Measurements from ENCODE around the gene POLQ. TPM values are rescaled to one million over a fixed set of nuclear protein-coding genes. Genes with fewer than 3 reads are reported as not detected.

Gene POLQ
- total and polyA plus RNA-seq, 2 experiments from 2014 or later = 0.81 to 1.6 TPM

DNA sequence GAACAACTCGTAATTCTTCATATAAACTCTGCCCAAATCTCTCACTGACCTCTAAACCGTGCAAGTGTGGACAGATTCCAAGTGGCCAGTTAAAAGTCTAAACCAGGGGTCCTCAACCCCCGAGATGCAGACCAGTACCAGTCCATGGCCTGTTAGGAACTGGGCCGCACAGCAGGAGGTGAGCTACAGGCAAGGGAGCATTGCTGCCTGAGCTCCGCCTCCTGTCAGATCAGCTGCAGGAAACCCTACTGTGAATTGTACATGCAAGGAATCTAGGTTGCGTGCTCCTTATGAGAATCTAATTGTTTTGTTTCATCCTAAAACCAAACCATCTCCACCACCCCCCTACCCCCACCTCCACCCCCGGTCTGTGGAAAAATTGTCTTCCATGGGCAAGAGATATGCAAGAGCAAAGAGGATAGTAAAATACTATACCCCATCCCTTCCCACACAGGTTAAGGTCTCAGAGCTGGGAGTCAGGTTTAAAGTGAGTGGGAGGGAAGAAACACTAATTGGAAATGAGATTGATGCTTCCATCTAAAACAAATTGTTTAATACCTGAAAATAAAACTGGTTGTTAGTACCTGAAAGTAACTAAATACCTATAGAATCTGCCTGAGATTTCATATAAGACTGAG lies 54.0 kb downstream of the POLQ start:
- Histone ChIP-seq H3K4me2 (ENCODE audit: unreplicated experiment) (no peak overlapping the region), H3K4me1 (ENCODE audit: insufficient read depth) (no peaks in the 10 kb centered on the region), H3K36me3 (ENCODE audit: low read depth) (no peaks in the 10 kb centered on the region)

DNA sequence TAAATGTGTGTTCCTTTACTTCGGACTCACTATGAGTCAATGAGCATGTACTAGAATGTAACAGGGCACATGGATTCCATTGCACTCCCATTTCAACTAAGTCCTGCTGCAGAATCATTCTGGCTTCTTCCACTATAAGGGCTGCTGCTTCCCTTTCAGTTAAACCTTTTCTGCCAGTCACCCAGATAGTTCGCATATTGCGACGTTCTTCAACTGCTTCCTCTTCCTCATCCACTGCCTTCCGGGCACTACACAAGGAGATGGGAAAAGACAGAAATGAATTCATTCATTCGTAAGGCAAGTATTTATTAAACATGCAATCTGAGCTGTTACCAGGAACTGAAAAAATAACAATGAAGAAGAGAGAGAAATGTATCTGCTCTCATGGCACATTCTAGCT lies 55.6 kb downstream of the POLQ start:
- H3F3A ChIP-seq (ENCODE audit: insufficient read depth) = no peaks in the 10 kb centered on the region
- no peaks in the 10 kb centered on the region for H3K79me2 ChIP-seq (ENCODE audit: insufficient read depth)
- in situ Hi-C loops (cut with MboI) = no loop called here
- H3K27me3 ChIP-seq (replicated peaks; ENCODE audit: insufficient read depth) = no peaks in the 10 kb centered on the region
- no peak overlapping the region for H2AFZ ChIP-seq
- no peaks in the 10 kb centered on the region for H3K4me1 ChIP-seq (ENCODE audit: insufficient read depth)
- H3K27ac ChIP-seq = no peak overlapping the region
- no peak overlapping the region for H3K4me3 ChIP-seq
- H4K20me1 ChIP-seq (ENCODE audit: insufficient read depth) = no peaks in the 10 kb centered on the region
- no peaks in the 10 kb centered on the region for H3K9me2 ChIP-seq (ENCODE audit: insufficient read depth)
- no peaks in the 10 kb centered on the region for H3K36me3 ChIP-seq (ENCODE audit: low read depth)
- no peak overlapping the region for H3K4me2 ChIP-seq (ENCODE audit: unreplicated experiment)
- DNase-seq = no peak
- H3K9ac ChIP-seq = no peak overlapping the region
- 97 to 99% methylated on average over 6 of the region's 6 CpGs for WGBS, 2 experiments (ENCODE audit: low coverage in 1 of 2, low lambda C conversion rate in 2 of 2, missing lambda C conversion rate in 2 of 2)
- TF ChIP-seq EZH2phosphoT487 (IDR thresholded peaks at IDR 0.05; ENCODE audit: insufficient read depth, low read depth) = no peak
- no peak for TF ChIP-seq EZH2 (IDR thresholded peaks at IDR 0.05; ENCODE audit: insufficient read depth, poor library complexity, severe bottlenecking)
- H3K9me3 ChIP-seq (ENCODE audit: low read depth) = no peaks in the 10 kb centered on the region

More for the DNA sequence above, 54.0 kb downstream of the POLQ start:
- 96% methylated on average over 7 of the region's 7 CpGs for WGBS, 2 experiments (ENCODE audit: low coverage in 1 of 2, low lambda C conversion rate in 2 of 2, missing lambda C conversion rate in 2 of 2)
- no peak for DNase-seq
- TF ChIP-seq EZH2 (IDR thresholded peaks at IDR 0.05; ENCODE audit: insufficient read depth, poor library complexity, severe bottlenecking) (no peak), EZH2phosphoT487 (IDR thresholded peaks at IDR 0.05; ENCODE audit: insufficient read depth, low read depth) (no peak)
- Histone ChIP-seq H2AFZ (no peak overlapping the region), H3K27me3 (replicated peaks; ENCODE audit: insufficient read depth) (no peaks in the 10 kb centered on the region), H3K27ac (no peak overlapping the region), H3K9me2 (ENCODE audit: insufficient read depth) (no peaks in the 10 kb centered on the region), H3K4me3 (no peak overlapping the region), H3F3A (ENCODE audit: insufficient read depth) (no peaks in the 10 kb centered on the region), H4K20me1 (ENCODE audit: insufficient read depth) (no peaks in the 10 kb centered on the region), H3K9me3 (ENCODE audit: low read depth) (no peaks in the 10 kb centered on the region), H3K9ac (no peak overlapping the region), H3K79me2 (ENCODE audit: insufficient read depth) (no peaks in the 10 kb centered on the region)
- in situ Hi-C loops (cut with MboI) = no loop called here

- Histone ChIP-seq H3K4me1 (ENCODE audit: insufficient read depth) (peaks cover 2% of the 10 kb centered on the region), H3K79me2 (ENCODE audit: insufficient read depth) (no peaks in the 10 kb centered on the region), H3F3A (ENCODE audit: insufficient read depth) (no peaks in the 10 kb centered on the region), H4K20me1 (ENCODE audit: insufficient read depth) (no peaks in the 10 kb centered on the region), H3K4me2 (ENCODE audit: unreplicated experiment) (no peak overlapping the region), H3K36me3 (ENCODE audit: low read depth) (no peaks in the 10 kb centered on the region), H3K9me3 (ENCODE audit: low read depth) (no peaks in the 10 kb centered on the region), H2AFZ (no peak overlapping the region), H3K4me3 (no peak overlapping the region), H3K9ac (no peak overlapping the region), H3K9me2 (ENCODE audit: insufficient read depth) (no peaks in the 10 kb centered on the region), H3K27me3 (replicated peaks; ENCODE audit: insufficient read depth) (no peaks in the 10 kb centered on the region), H3K27ac (no peak overlapping the region)
- no peak for TF ChIP-seq EZH2phosphoT487 (IDR thresholded peaks at IDR 0.05; ENCODE audit: insufficient read depth, low read depth)
- no peak for TF ChIP-seq EZH2 (IDR thresholded peaks at IDR 0.05; ENCODE audit: insufficient read depth, poor library complexity, severe bottlenecking)
- no peak for DNase-seq
- in situ Hi-C loops (cut with MboI) = no loop called here
- 91 to 96% methylated on average over 2 of the region's 2 CpGs for WGBS, 2 experiments (ENCODE audit: low coverage in 1 of 2, low lambda C conversion rate in 2 of 2, missing lambda C conversion rate in 2 of 2)
Measured at GRCh38 chr3:121488628-121489027, 57.2 kb downstream of the POLQ start.

GRCh38 chr3:121483290-121483689 lies 62.5 kb downstream of the POLQ start:
- WGBS, 2 experiments (ENCODE audit: low coverage in 1 of 2, low lambda C conversion rate in 2 of 2, missing lambda C conversion rate in 2 of 2) = 74 to 78% methylated on average over 1 of the region's 1 CpG
- peak overlapping the region; percentile 19 for H3K4me2 ChIP-seq (ENCODE audit: unreplicated experiment)
- no peaks in the 10 kb centered on the region for H4K20me1 ChIP-seq (ENCODE audit: insufficient read depth)
- 0 out of 2 replicates have a peak overlapping the region, but pooled peaks have one; percentile 41 for H3K9ac ChIP-seq
- no peaks in the 10 kb centered on the region for H3K79me2 ChIP-seq (ENCODE audit: insufficient read depth)
- H2AFZ ChIP-seq = no peak overlapping the region
- H3K27ac ChIP-seq = peak overlapping the region; percentile 87
- no peaks in the 10 kb centered on the region for H3K9me3 ChIP-seq (ENCODE audit: low read depth)
- no peaks in the 10 kb centered on the region for H3K9me2 ChIP-seq (ENCODE audit: insufficient read depth)
- no peaks in the 10 kb centered on the region for H3K27me3 ChIP-seq (replicated peaks; ENCODE audit: insufficient read depth)
- TF ChIP-seq EZH2 (IDR thresholded peaks at IDR 0.05; ENCODE audit: insufficient read depth, poor library complexity, severe bottlenecking) (no peak), EZH2phosphoT487 (IDR thresholded peaks at IDR 0.05; ENCODE audit: insufficient read depth, low read depth) (no peak)
- H3F3A ChIP-seq (ENCODE audit: insufficient read depth) = peaks cover 28% of the 10 kb centered on the region
- in situ Hi-C loops (cut with MboI) = no loop called here
- no peak overlapping the region for H3K4me3 ChIP-seq
- DNase-seq = peak; percentile 33
- no peaks in the 10 kb centered on the region for H3K36me3 ChIP-seq (ENCODE audit: low read depth)
- H3K4me1 ChIP-seq (ENCODE audit: insufficient read depth) = peaks cover 35% of the 10 kb centered on the region

Measured in GM23248 (cell line).